ENCODE measurements around the gene CKAP2L.
"Not testable (repeated sequence)": the region's sequence is repeated elsewhere in the genome, so short reads cannot be mapped to it uniquely, and the experiment has no call there.

The CKAP2L gene

DNA sequence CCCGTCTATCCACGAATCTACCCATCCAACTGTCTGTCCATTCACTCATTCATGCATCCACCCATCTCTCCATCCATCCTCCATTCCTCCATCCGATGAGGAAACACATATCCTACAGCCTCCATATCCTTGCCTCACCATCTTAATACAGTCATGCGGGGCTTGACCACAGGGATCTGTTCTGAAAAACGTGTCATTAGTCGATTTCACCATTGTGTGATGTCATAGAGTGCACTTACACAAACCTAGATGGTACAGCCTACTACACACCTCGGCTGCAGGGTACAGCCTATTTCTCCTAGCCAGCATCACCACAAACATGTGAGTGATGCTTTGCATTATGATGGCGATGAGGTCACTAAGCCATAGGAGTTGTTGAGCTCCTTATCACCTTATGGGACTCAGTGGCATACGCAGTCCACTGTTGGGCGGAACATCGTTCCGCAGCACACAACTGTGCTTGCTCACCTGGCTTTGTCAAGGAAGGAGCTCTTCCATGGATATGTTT is 45.5 kb downstream of the CKAP2L start:
- H3K27ac ChIP-seq = no peak overlapping the region
- TF ChIP-seq, protein P1, sequence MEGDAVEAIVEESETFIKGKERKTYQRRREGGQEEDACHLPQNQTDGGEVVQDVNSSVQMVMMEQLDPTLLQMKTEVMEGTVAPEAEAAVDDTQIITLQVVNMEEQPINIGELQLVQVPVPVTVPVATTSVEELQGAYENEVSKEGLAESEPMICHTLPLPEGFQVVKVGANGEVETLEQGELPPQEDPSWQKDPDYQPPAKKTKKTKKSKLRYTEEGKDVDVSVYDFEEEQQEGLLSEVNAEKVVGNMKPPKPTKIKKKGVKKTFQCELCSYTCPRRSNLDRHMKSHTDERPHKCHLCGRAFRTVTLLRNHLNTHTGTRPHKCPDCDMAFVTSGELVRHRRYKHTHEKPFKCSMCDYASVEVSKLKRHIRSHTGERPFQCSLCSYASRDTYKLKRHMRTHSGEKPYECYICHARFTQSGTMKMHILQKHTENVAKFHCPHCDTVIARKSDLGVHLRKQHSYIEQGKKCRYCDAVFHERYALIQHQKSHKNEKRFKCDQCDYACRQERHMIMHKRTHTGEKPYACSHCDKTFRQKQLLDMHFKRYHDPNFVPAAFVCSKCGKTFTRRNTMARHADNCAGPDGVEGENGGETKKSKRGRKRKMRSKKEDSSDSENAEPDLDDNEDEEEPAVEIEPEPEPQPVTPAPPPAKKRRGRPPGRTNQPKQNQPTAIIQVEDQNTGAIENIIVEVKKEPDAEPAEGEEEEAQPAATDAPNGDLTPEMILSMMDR (conservative IDR thresholded peaks at IDR 0.05) = no peak

DNA sequence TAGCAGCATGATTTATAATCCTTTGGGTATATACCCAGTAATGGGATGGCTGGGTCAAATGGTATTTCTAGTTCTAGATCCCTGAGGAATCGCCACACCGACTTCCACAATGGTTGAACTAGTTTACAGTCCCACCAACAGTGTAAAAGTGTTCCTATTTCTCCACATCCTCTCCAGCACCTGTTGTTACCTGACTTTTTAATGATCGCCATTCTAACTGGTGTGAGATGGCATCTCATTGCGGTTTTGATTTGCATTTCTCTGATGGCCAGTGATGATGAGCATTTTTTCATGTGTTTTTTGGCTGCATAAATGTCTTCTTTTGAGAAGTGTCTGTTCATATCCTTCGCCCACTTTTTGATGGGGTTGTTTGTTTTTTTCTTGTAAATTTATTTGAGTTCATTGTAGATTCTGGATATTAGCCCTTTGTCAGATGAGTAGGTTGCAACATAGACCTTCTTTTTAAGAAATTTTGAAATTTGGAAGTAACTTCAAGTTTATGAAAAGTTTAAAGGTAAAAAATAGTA is 47.5 kb downstream of the CKAP2L start:
- not testable (repeated sequence) for H3K27ac ChIP-seq

- H3K27ac ChIP-seq = not testable (repeated sequence)
These were observed 48.3 kb downstream of the CKAP2L start for GRCh38 chr2:112716094-112716493.

DNA sequence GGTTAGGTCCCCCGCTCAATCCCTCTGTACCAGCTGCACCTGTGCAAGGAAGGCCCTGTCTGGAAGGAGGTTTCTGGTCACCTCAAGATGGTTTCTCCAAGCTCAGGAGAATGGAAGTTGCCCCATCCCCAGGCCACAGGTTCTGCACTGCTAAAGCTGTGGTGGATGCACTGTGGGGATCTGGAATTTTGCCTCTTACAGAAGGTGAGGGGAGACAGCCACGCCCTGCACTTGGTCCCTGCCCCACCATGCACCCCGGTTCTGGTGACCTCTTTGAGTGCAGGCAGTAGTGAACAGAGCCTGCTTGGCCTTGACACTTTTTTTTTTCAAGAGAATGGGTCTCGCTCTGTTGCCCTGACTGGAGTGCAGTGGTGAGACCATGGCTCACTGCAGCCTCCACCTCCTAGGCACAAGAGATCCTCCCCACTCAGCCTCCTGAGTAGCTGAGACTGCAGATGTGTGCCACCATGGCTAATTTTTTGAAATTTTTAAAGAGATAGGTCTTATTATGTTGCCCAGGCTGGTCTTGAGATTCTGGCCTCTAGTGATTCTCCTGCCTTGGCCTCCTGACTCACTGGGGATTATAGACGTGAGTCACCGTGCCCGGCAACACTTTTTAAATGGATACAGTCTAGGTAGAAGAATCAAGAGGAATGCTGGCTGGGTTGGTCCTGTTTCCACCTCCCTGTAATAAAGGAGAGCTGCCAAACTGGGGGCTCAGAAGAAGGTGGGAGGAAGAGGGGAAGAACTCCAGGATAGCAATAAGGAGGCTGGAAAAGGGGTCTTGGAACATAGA is 49.4 kb downstream of the CKAP2L start:
- TF ChIP-seq, protein P1 (conservative IDR thresholded peaks at IDR 0.05) = no peak
- H3K27ac ChIP-seq = no peak overlapping the region

GRCh38 chr2:112714331-112714730 is 50.1 kb downstream of the CKAP2L start:
- no peak overlapping the region for H3K27ac ChIP-seq
- TF ChIP-seq, protein P1 (conservative IDR thresholded peaks at IDR 0.05) = no peak

GRCh38 chr2:112713926-112714325 is 50.5 kb downstream of the CKAP2L start:
- TF ChIP-seq, protein P1 (conservative IDR thresholded peaks at IDR 0.05) = no peak
- H3K27ac ChIP-seq = no peak overlapping the region

- TF ChIP-seq, protein P1 (conservative IDR thresholded peaks at IDR 0.05) = no peak
- no peak overlapping the region for H3K27ac ChIP-seq
These were observed 50.9 kb downstream of the CKAP2L start for GRCh38 chr2:112713585-112713925.

DNA sequence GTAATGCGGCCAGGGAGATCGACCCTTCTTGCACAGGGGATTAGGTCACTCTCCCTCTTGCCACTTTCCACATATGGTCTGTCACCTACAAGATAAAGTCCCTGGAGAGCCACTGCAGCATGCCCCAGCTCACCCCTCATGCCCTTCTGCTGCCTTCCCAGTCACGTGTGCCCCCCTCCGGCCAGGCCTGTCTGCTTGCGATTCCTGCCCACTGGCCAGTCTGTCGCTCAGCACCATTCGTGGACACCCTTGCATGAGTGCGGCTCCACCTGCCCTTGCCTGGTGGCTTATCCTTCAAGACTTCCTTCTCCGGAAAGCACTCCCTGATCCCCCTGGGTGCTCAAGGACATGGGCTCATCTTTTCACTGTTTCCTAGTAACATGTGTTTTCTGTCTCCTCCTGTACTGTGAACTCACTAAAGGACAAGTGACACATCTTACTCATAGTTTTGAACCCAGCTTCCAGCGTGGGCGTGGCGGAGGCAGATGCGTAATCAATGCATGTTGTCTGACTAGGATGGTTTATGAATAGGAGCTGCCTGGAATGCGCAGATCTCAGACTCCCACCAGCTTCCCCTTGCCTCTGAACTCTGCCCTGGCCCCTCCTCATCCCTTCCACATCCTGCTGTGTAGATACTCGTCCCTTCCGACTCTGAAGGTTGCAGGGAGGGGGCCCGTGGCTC is 51.4 kb downstream of the CKAP2L start:
- H3K27ac ChIP-seq = no peak overlapping the region
- TF ChIP-seq, protein P1 (conservative IDR thresholded peaks at IDR 0.05) = no peak

Measured in VCaP (cell line).